IMR-90 (cell line): ENCODE results near the gene PLIN5. TPM values are rescaled to one million over a fixed set of nuclear protein-coding genes. Genes with fewer than 3 reads are reported as not detected.

Experiments used
- ATAC-seq: fragments of 200-7000 bp; cut with Tn5 transposase; 2 replicates; pipeline ENCODE4 v1.9.1; 2020; ENCODE audit warnings: low read depth, mild to moderate bottlenecking, moderate library complexity
- BruUV-seq: library from RNA; stranded (reverse); fragments of 400-500 nt; replicated peaks from 2 replicates; lab custom pipeline; 2021; lab: Mats Ljungman, UMichigan
- CTCF ChIA-PET: fragments of 300-600 bp; formaldehyde crosslinking; extraction: SDS; loops from one replicate; lab custom pipeline; 2021; ENCODE audit warnings: antibody characterized with exemption; lab: Yijun Ruan, JAX
- POLR2A ChIA-PET: fragments of 300-600 bp; sonication (Branson Sonifier 250); formaldehyde crosslinking; loops from one replicate; lab custom pipeline; 2022; ENCODE audit warnings: antibody characterized with exemption; ENCODE audit not compliant: unreplicated experiment; lab: Charles Lee
- DNase-seq: peaks from one replicate; pipeline ENCODE4 v3.0.0; 2013
- H2AFZ ChIP-seq: replicated peaks from 2 replicates; pipeline ENCODE3; 2013; ENCODE audit warnings: low read length, mild to moderate bottlenecking; ENCODE audit not compliant: poor library complexity
- H2AK5ac ChIP-seq: 2 replicates; pipeline ENCODE4 v1.6.1; 2013; ENCODE audit warnings: low read depth, low read length, inconsistent platforms
- H2AK9ac ChIP-seq: replicated peaks from 2 replicates; pipeline ENCODE3; 2013; ENCODE audit warnings: mild to moderate bottlenecking, low read depth, low read length, moderate library complexity; ENCODE audit not compliant: poor library complexity
- H2BK120ac ChIP-seq: 2 replicates; pipeline ENCODE4 v1.6.1; 2013; ENCODE audit warnings: low read depth, low read length, inconsistent platforms
- H2BK15ac ChIP-seq: 3 replicates; pipeline ENCODE4 v1.6.1; 2013; ENCODE audit warnings: low read depth, low read length, inconsistent platforms
- H2BK20ac ChIP-seq: 2 replicates; pipeline ENCODE4 v1.6.1; 2013; ENCODE audit warnings: low read depth, mild to moderate bottlenecking, inconsistent platforms, low read length, moderate library complexity
- H2BK5ac ChIP-seq: 2 replicates; pipeline ENCODE4 v1.6.1; 2013; ENCODE audit warnings: mild to moderate bottlenecking, low read depth, low read length, inconsistent platforms; ENCODE audit not compliant: poor library complexity, severe bottlenecking
- H3K14ac ChIP-seq: replicated peaks from 2 replicates; pipeline ENCODE4 v1.6.1; 2013; ENCODE audit warnings: low read depth, low read length, inconsistent platforms
- H3K18ac ChIP-seq: 2 replicates; pipeline ENCODE4 v1.6.1; 2013; ENCODE audit warnings: low read depth, low read length, control low read depth
- H3K23ac ChIP-seq: 2 replicates; pipeline ENCODE4 v1.6.1; 2013; ENCODE audit warnings: low read depth, low read length, inconsistent platforms
- H3K27ac ChIP-seq: 2 replicates; pipeline ENCODE4 v1.5.1; 2013; ENCODE audit warnings: mild to moderate bottlenecking, control low read depth, low read length; ENCODE audit not compliant: insufficient read depth
- H3K27me3 ChIP-seq: 2 replicates; pipeline ENCODE4 v1.6.1; 2013; ENCODE audit warnings: low read length; ENCODE audit not compliant: control insufficient read depth, insufficient read depth
- H3K36me3 ChIP-seq: 2 replicates; pipeline ENCODE4 v1.6.1; 2013; ENCODE audit warnings: low read length, mixed read lengths; ENCODE audit not compliant: control insufficient read depth, insufficient read depth
- H3K4ac ChIP-seq: 2 replicates; pipeline ENCODE4 v1.6.1; 2013; ENCODE audit warnings: low read depth, low read length, inconsistent platforms
- H3K4me1 ChIP-seq: 2 replicates; pipeline ENCODE4 v1.6.1; 2013; ENCODE audit warnings: low read length, mixed read lengths; ENCODE audit not compliant: control insufficient read depth, insufficient read depth
- H3K4me2 ChIP-seq: 2 replicates; pipeline ENCODE4 v1.6.1; 2013; ENCODE audit warnings: low read depth, mild to moderate bottlenecking, control low read depth, low read length, moderate library complexity
- H3K4me3 ChIP-seq: 2 replicates; pipeline ENCODE4 v1.5.1; 2013; ENCODE audit warnings: low read depth, mild to moderate bottlenecking, control low read depth, low read length, moderate library complexity; ENCODE audit not compliant: insufficient read depth
- H3K56ac ChIP-seq: 2 replicates; pipeline ENCODE4 v1.6.1; 2013; ENCODE audit warnings: low read length, inconsistent platforms; ENCODE audit not compliant: insufficient read depth; ENCODE audit errors: extremely low read depth
- H3K79me1 ChIP-seq, 2 experiments: 2 replicates each; pipeline ENCODE4 v1.6.1; 2013; ENCODE audit warnings: low read length in 2 of 2, inconsistent platforms in 1 of 2, low read depth in 1 of 2
- H3K9ac ChIP-seq: 2 replicates; pipeline ENCODE4 v1.6.1; 2013; ENCODE audit warnings: low read depth, low read length, control low read depth
- H3K9me1 ChIP-seq: 2 replicates; pipeline ENCODE4 v1.6.1; 2013; ENCODE audit warnings: low read length, inconsistent platforms; ENCODE audit not compliant: insufficient read depth
- H3K9me3 ChIP-seq: 2 replicates; pipeline ENCODE4 v1.6.1; 2013; ENCODE audit warnings: low read length; ENCODE audit not compliant: control insufficient read depth, insufficient read depth
- H4K20me1 ChIP-seq: 2 replicates; pipeline ENCODE4 v1.6.1; 2013; ENCODE audit warnings: low read length, inconsistent platforms; ENCODE audit not compliant: insufficient read depth
- H4K5ac ChIP-seq: 2 replicates; pipeline ENCODE4 v1.6.1; 2013; ENCODE audit warnings: mild to moderate bottlenecking, low read depth, low read length, control low read depth
- H4K8ac ChIP-seq, 2 experiments: 2 replicates each; pipeline ENCODE4 v1.6.1; 2013; ENCODE audit warnings: low read depth in 2 of 2, low read length in 2 of 2, control low read depth in 1 of 2, inconsistent platforms in 1 of 2
- H4K91ac ChIP-seq: 2 replicates; pipeline ENCODE4 v1.6.1; 2013; ENCODE audit warnings: low read depth, low read length, inconsistent platforms; ENCODE audit not compliant: insufficient read depth
- CEBPB ChIP-seq: IDR thresholded peaks from 2 replicates; pipeline ENCODE4 v1.6.1; 2012; ENCODE audit warnings: low read depth, low read length, improper control_type of control experiment
- ELK1 ChIP-seq: fragments of 150-350 bp; IDR thresholded peaks from 2 replicates; pipeline ENCODE4 v1.6.1; 2016; ENCODE audit warnings: low read depth, mild to moderate bottlenecking, low read length, moderate library complexity, borderline replicate concordance
- FOS ChIP-seq: fragments of 150-350 bp; IDR thresholded peaks from 2 replicates; pipeline ENCODE4 v1.6.1; 2016; ENCODE audit warnings: low read depth, low read length
- MAFK ChIP-seq: IDR thresholded peaks from 2 replicates; pipeline ENCODE4 v1.6.1; 2012; ENCODE audit warnings: low read depth, low read length, improper control_type of control experiment
- MXI1 ChIP-seq: IDR thresholded peaks from 2 replicates; pipeline ENCODE4 v1.6.1; 2012; ENCODE audit warnings: low read depth, mild to moderate bottlenecking, low read length, moderate library complexity, borderline replicate concordance
- POLR2A ChIP-seq: IDR thresholded peaks from 2 replicates; pipeline ENCODE4 v1.6.1; 2012; ENCODE audit warnings: mild to moderate bottlenecking, low read depth, low read length
- RAD21 ChIP-seq: IDR thresholded peaks from 2 replicates; pipeline ENCODE4 v1.6.1; 2012; ENCODE audit warnings: low read length, improper control_type of control experiment
- RCOR1 ChIP-seq: IDR thresholded peaks from 2 replicates; pipeline ENCODE4 v1.6.1; 2012; ENCODE audit warnings: mild to moderate bottlenecking, low read length, improper control_type of control experiment; ENCODE audit not compliant: insufficient replicate concordance
- SMC3 ChIP-seq: fragments of 150-350 bp; IDR thresholded peaks from 2 replicates; pipeline ENCODE4 v1.6.1; 2016; ENCODE audit warnings: low read depth, mild to moderate bottlenecking, antibody characterized with exemption, low read length, moderate library complexity
- dilution Hi-C: fragments of 300-500 bp; cut with HindIII; formaldehyde crosslinking; loops from one replicate; pipeline ENCODE4 v1.14.3; 2018; ENCODE audit warnings: low sequenced_read_pairs; ENCODE audit not compliant: unreplicated experiment
- in situ Hi-C: fragments of 300-500 bp; cut with MboI; formaldehyde crosslinking; loops from 3 replicates; pipeline ENCODE4 v1.14.3; 2019; ENCODE audit warnings: low sequenced_read_pairs, inconsistent platforms, mixed read lengths
- intact Hi-C: fragments of 100-400 bp; cut with micrococcal nuclease; formaldehyde crosslinking; loops from 2 replicates; pipeline ENCODE4 v1.10.0; 2022
- polyA plus RNA-seq, 3 experiments: library from polyadenylated mRNA; depleted of rRNA; stranded (reverse); fragments of >200 nt; gene quantifications; 2 replicates each; pipeline ENCODE4 v1.2.3, GENCODE V29; 2012; ENCODE audit warnings: low replicate concordance in 1 of 3
- total RNA-seq: library from RNA; depleted of rRNA; stranded (reverse); fragments of >200 nt; gene quantifications from 2 replicates; pipeline ENCODE4 v1.2.3, GENCODE V29; 2012

The PLIN5 gene
- total and polyA plus RNA-seq, 2 of the 4 experiments (the other 2 are of a cell fraction): not detected

GRCh38 chr19:4553092-4553695 lies 18.2 kb upstream of the PLIN5 start:
- dilution Hi-C loops: no loop called here
- no peak overlapping the region for H4K91ac ChIP-seq
- DNase-seq: no peak
- no TSS peak for BruUV-seq
- H2AFZ ChIP-seq: no peak overlapping the region
- no peak overlapping the region for H3K18ac ChIP-seq
- H4K8ac ChIP-seq: no peak overlapping the region
- peaks cover 2% of the 10 kb centered on the region; the same call in 1 of the 2 replicates for H3K27me3 ChIP-seq
- no peak for TF ChIP-seq ELK1
- no peak for TF ChIP-seq POLR2A
- TF ChIP-seq SMC3: no peak
- TF ChIP-seq MAFK: no peak
- TF ChIP-seq RAD21: no peak
- no peak for TF ChIP-seq MXI1
- no peak for TF ChIP-seq FOS
- no peak for TF ChIP-seq RCOR1
- TF ChIP-seq CEBPB: no peak
- H3K9me3 ChIP-seq: no peaks in the 10 kb centered on the region
- no peak overlapping the region for H3K23ac ChIP-seq
- no peak overlapping the region for H2BK120ac ChIP-seq
- H3K56ac ChIP-seq: no peak overlapping the region
- no peaks in the 10 kb centered on the region for H3K36me3 ChIP-seq
- CTCF ChIA-PET: no interaction called here
- H2BK5ac ChIP-seq: no peak overlapping the region
- ATAC-seq: no peak
- H2AK5ac ChIP-seq: no peak overlapping the region
- no peaks in the 10 kb centered on the region for H3K9me1 ChIP-seq
- no peak overlapping the region for H3K14ac ChIP-seq
- H4K20me1 ChIP-seq: no peaks in the 10 kb centered on the region
- no peak overlapping the region for H3K9ac ChIP-seq
- H3K27ac ChIP-seq: no peak overlapping the region
- no peak overlapping the region for H4K5ac ChIP-seq
- no peak overlapping the region for H3K4me3 ChIP-seq
- no peak overlapping the region for H2AK9ac ChIP-seq
- no peak overlapping the region for H3K4me2 ChIP-seq
- no peak overlapping the region for H2BK15ac ChIP-seq
- H2BK20ac ChIP-seq: no peak overlapping the region
- POLR2A ChIA-PET: no interaction called here
- no peaks in the 10 kb centered on the region for H3K79me1 ChIP-seq
- H3K4ac ChIP-seq: no peak overlapping the region
- no peaks in the 10 kb centered on the region for H3K4me1 ChIP-seq
- intact Hi-C loops: no loop called here
- in situ Hi-C loops: no loop called here
